WTC11 (cell line): ENCODE measurements around the gene KIAA0930. TPM values are rescaled to one million over a fixed set of nuclear protein-coding genes. Genes with fewer than 3 reads are reported as not detected.
A peak's percentile ranks its signal among the peaks of the same experiment; 100 is the strongest.

Source experiments
- ATAC-seq: fragments of 200-7000 bp; cut with Tn5 transposase; 2 replicates; pipeline ENCODE4 v1.10.0; 2021; ENCODE audit warnings: mild to moderate bottlenecking, moderate library complexity
- CTCF ChIA-PET: fragments of 300-600 bp; sonication (Branson Sonifier 250); formaldehyde crosslinking; loops from one replicate; lab custom pipeline; 2021; ENCODE audit warnings: antibody characterized with exemption; lab: Charles Lee
- POLR2A ChIA-PET: fragments of 350-600 bp; sonication (Branson Sonifier 250); formaldehyde crosslinking; loops from one replicate; lab custom pipeline; 2021; ENCODE audit warnings: antibody characterized with exemption; lab: Charles Lee
- DNase-seq: peaks from one replicate; pipeline ENCODE4 v3.0.0; 2021; ENCODE audit warnings: low spot score
- H3K27ac Mint-ChIP-seq: 2 replicates; pipeline ENCODE4 v1.8.0; 2021; ENCODE audit warnings: mixed read lengths
- H3K27me3 Mint-ChIP-seq: 2 replicates; pipeline ENCODE4 v1.8.0; 2021; ENCODE audit warnings: low read depth, mild to moderate bottlenecking, moderate library complexity, mixed read lengths
- H3K36me3 Mint-ChIP-seq: 2 replicates; pipeline ENCODE4 v1.8.0; 2021; ENCODE audit warnings: mixed read lengths
- H3K4me1 Mint-ChIP-seq: 2 replicates; pipeline ENCODE4 v1.8.0; 2022; ENCODE audit warnings: mixed read lengths
- H3K4me3 Mint-ChIP-seq: 2 replicates; pipeline ENCODE4 v1.8.0; 2021; ENCODE audit warnings: mild to moderate bottlenecking, moderate library complexity, mixed read lengths
- H3K9me3 Mint-ChIP-seq: 2 replicates; pipeline ENCODE4 v1.8.0; 2021; ENCODE audit warnings: mixed read lengths
- ATF2 ChIP-seq: sonication (generic); formaldehyde crosslinking; IDR thresholded peaks from 2 replicates; pipeline ENCODE4 v1.8.1; 2022; ENCODE audit warnings: low read depth, missing genetic modification reagents, borderline replicate concordance
- FOXJ3 ChIP-seq: sonication (generic); formaldehyde crosslinking; IDR thresholded peaks from 2 replicates; pipeline ENCODE4 v1.9.0; 2021; ENCODE audit warnings: missing genetic modification reagents, mild to moderate bottlenecking, borderline replicate concordance
- FOXK1 ChIP-seq: sonication (generic); formaldehyde crosslinking; IDR thresholded peaks from 2 replicates; pipeline ENCODE4 v1.8.0; 2022; ENCODE audit warnings: mild to moderate bottlenecking, moderate library complexity, missing genetic modification reagents
- FOXP4 ChIP-seq: sonication (generic); formaldehyde crosslinking; IDR thresholded peaks from 2 replicates; pipeline ENCODE4 v1.8.0; 2022; ENCODE audit warnings: mild to moderate bottlenecking, missing genetic modification reagents
- GABPB1 ChIP-seq: sonication (generic); formaldehyde crosslinking; IDR thresholded peaks from 2 replicates; pipeline ENCODE4 v1.8.1; 2023; ENCODE audit warnings: mild to moderate bottlenecking, missing genetic modification reagents
- SMAD4 ChIP-seq: sonication (generic); formaldehyde crosslinking; IDR thresholded peaks from 2 replicates; pipeline ENCODE4 v1.8.0; 2022; ENCODE audit warnings: mild to moderate bottlenecking, missing genetic modification reagents
- USF2 ChIP-seq: sonication (generic); formaldehyde crosslinking; IDR thresholded peaks from 2 replicates; pipeline ENCODE4 v1.8.1; 2023; ENCODE audit warnings: mild to moderate bottlenecking, missing genetic modification reagents, moderate library complexity
- ZBTB43 ChIP-seq: sonication (generic); formaldehyde crosslinking; IDR thresholded peaks from 2 replicates; pipeline ENCODE4 v1.8.1; 2023; ENCODE audit warnings: mild to moderate bottlenecking, missing genetic modification reagents
- ZNF121 ChIP-seq: sonication (generic); formaldehyde crosslinking; IDR thresholded peaks from 2 replicates; pipeline ENCODE4 v1.8.0; 2023; ENCODE audit warnings: missing genetic modification reagents
- ZNF138 ChIP-seq: sonication (generic); formaldehyde crosslinking; conservative IDR thresholded peaks from 2 replicates; pipeline ENCODE4 v1.8.1; 2022; ENCODE audit warnings: mild to moderate bottlenecking, moderate library complexity, missing genetic modification reagents
- total RNA-seq: library from RNA; stranded (reverse); gene quantifications from 3 replicates; pipeline ENCODE4 v1.2.3, GENCODE V29; 2021
- TF ChIP-seq, protein P1 (sequence below): sonication (generic); formaldehyde crosslinking; IDR thresholded peaks from 2 replicates; pipeline ENCODE4 v1.8.1; 2022; ENCODE audit warnings: missing genetic modification reagents, borderline replicate concordance
- TF ChIP-seq, protein P2 (sequence below): sonication (generic); formaldehyde crosslinking; IDR thresholded peaks from 2 replicates; pipeline ENCODE4 v1.8.0; 2022; ENCODE audit warnings: missing genetic modification reagents

KIAA0930 gene
- total RNA-seq, 1 experiment from 2014 or later: 62.1 TPM

- TF ChIP-seq ZNF121 (CRISPR knock-in tag) (no peak), ZNF138 (CRISPR knock-in tag) (no peak), GABPB1 (CRISPR knock-in tag) (no peak), FOXK1 (no peak), FOXJ3 (CRISPR knock-in tag) (no peak), FOXP4 (CRISPR knock-in tag) (no peak), ZBTB43 (CRISPR knock-in tag) (no peak), ATF2 (no peak)
- TF ChIP-seq, protein P1, sequence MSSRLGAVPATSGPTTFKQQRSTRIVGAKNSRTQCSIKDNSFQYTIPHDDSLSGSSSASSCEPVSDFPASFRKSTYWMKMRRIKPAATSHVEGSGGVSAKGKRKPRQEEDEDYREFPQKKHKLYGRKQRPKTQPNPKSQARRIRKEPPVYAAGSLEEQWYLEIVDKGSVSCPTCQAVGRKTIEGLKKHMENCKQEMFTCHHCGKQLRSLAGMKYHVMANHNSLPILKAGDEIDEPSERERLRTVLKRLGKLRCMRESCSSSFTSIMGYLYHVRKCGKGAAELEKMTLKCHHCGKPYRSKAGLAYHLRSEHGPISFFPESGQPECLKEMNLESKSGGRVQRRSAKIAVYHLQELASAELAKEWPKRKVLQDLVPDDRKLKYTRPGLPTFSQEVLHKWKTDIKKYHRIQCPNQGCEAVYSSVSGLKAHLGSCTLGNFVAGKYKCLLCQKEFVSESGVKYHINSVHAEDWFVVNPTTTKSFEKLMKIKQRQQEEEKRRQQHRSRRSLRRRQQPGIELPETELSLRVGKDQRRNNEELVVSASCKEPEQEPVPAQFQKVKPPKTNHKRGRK (CRISPR knock-in tag): no peak
- TF ChIP-seq, protein P2, sequence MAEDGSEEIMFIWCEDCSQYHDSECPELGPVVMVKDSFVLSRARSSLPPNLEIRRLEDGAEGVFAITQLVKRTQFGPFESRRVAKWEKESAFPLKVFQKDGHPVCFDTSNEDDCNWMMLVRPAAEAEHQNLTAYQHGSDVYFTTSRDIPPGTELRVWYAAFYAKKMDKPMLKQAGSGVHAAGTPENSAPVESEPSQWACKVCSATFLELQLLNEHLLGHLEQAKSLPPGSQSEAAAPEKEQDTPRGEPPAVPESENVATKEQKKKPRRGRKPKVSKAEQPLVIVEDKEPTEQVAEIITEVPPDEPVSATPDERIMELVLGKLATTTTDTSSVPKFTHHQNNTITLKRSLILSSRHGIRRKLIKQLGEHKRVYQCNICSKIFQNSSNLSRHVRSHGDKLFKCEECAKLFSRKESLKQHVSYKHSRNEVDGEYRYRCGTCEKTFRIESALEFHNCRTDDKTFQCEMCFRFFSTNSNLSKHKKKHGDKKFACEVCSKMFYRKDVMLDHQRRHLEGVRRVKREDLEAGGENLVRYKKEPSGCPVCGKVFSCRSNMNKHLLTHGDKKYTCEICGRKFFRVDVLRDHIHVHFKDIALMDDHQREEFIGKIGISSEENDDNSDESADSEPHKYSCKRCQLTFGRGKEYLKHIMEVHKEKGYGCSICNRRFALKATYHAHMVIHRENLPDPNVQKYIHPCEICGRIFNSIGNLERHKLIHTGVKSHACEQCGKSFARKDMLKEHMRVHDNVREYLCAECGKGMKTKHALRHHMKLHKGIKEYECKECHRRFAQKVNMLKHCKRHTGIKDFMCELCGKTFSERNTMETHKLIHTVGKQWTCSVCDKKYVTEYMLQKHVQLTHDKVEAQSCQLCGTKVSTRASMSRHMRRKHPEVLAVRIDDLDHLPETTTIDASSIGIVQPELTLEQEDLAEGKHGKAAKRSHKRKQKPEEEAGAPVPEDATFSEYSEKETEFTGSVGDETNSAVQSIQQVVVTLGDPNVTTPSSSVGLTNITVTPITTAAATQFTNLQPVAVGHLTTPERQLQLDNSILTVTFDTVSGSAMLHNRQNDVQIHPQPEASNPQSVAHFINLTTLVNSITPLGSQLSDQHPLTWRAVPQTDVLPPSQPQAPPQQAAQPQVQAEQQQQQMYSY (CRISPR knock-in tag): no peak
These were observed 16.4 kb downstream of the KIAA0930 start (continued) for GRCh38 chr22:45224331-45224730.

DNA sequence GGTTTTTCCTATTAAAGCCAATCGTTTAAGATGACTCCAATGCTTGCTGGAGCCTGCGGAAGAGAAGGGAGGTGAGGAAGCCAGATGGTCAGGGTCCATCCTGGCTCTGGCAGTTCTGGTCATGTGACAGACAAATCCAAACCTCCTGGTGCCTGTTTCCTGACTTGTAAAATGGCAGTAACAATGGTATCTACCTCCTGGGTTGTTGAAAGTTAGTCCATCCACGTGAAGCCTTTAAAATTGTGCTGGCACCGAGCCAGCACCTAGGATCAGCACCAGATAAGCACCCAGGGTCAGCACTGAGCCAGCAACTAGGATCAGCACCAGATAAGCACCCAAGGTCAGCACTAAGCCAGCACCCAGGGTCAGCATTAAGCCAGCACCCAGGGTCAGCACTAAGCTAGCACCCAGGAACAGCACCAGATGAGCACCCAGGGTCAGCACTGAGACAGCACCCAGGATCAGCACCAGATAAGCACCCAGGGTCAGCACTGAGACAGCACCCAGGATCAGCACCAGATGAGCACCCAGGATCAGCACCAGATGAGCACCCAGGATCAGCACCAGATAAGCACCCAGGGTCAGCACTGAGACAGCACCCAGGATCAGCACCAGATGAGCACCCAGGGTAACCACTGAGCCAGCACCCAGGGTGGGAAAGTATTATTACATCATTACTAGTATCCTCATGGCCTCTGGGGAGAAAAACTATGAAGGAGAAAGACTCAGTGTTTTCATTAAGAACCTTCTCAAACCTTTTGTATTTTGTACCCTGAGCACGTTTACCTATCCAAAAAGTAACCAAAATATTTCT, 17.2 kb downstream of the KIAA0930 start:
- ChIA-PET POLR2A (no interaction called here), CTCF (no interaction called here)
- DNase-seq (no peak), ATAC-seq (no peak)
- Mint-ChIP-seq H3K36me3 (no peaks in the 10 kb centered on the region), H3K9me3 (no peaks in the 10 kb centered on the region), H3K4me1 (peaks cover 32% of the 10 kb centered on the region), H3K27me3 (no peaks in the 10 kb centered on the region), H3K4me3 (no peak overlapping the region), H3K27ac (peak overlapping the region; percentile 12; the same call in 1 of the 2 replicates)
- peak; percentile 55 for TF ChIP-seq USF2 (CRISPR knock-in tag)
- TF ChIP-seq SMAD4 (CRISPR knock-in tag): no peak
